Activated T-cell treated with anti-CD3 and anti-CD28 coated beads for 4 hours (primary cell): ENCODE data around the gene CTSK.
"Not testable (repeated sequence)": the region's sequence is repeated elsewhere in the genome, so short reads cannot be mapped to it uniquely, and the experiment has no call there.

ENCODE experiments used
- DNase-seq: peaks from one replicate; pipeline ENCODE4 v3.0.0-alpha.2; 2020

Gene CTSK

GRCh38 chr1:150804671-150805070 is 3.4 kb downstream of the CTSK start:
- DNase-seq, result no peak

GRCh38 chr1:150799089-150799488 is 9.0 kb downstream of the CTSK start:
- DNase-seq, result no peak

GRCh38 chr1:150798525-150798924 is 9.5 kb downstream of the CTSK start:
- no peak for DNase-seq

- DNase-seq, result no peak
These were observed 11.7 kb downstream of the CTSK start for GRCh38 chr1:150796374-150796773.

GRCh38 chr1:150793778-150794177 is 14.3 kb downstream of the CTSK start:
- DNase-seq, result not testable (repeated sequence)

- no peak for DNase-seq
These were observed 14.8 kb downstream of the CTSK start for GRCh38 chr1:150793221-150793620.

GRCh38 chr1:150791585-150791984 is 16.5 kb downstream of the CTSK start:
- no peak for DNase-seq

GRCh38 chr1:150789396-150789795 is 18.7 kb downstream of the CTSK start:
- DNase-seq, result no peak

- no peak for DNase-seq
These were observed 19.1 kb downstream of the CTSK start for GRCh38 chr1:150788946-150789345.

GRCh38 chr1:150787455-150787854 is 20.6 kb downstream of the CTSK start:
- no peak for DNase-seq

- no peak for DNase-seq
These were observed 27.6 kb downstream of the CTSK start for GRCh38 chr1:150780510-150780909.

GRCh38 chr1:150778409-150778808 is 29.7 kb downstream of the CTSK start:
- no peak for DNase-seq

- no peak for DNase-seq
These were observed 30.5 kb downstream of the CTSK start for GRCh38 chr1:150777544-150777943.

GRCh38 chr1:150775931-150776505 is 32.0 kb downstream of the CTSK start:
- not testable (repeated sequence) for DNase-seq

- no peak for DNase-seq
These were observed 32.8 kb downstream of the CTSK start for GRCh38 chr1:150775276-150775675.

GRCh38 chr1:150772326-150772725 is 35.7 kb downstream of the CTSK start:
- no peak for DNase-seq

- DNase-seq, result not testable (repeated sequence)
These were observed 40.4 kb downstream of the CTSK start for GRCh38 chr1:150767704-150768103.

- DNase-seq, result not testable (repeated sequence)
These were observed 42.1 kb downstream of the CTSK start for GRCh38 chr1:150765977-150766301.

- no peak for DNase-seq
These were observed 42.6 kb downstream of the CTSK start, which contains the start of gene CTSS for GRCh38 chr1:150765296-150765976. CTSS (minus strand) TSS chr1:150765778; CDS start chr1:150764763, 1,015 bp downstream.

GRCh38 chr1:150764617-150765101 is 43.4 kb downstream of the CTSK start:
- no peak for DNase-seq

GRCh38 chr1:150763018-150763417 is 45.0 kb downstream of the CTSK start:
- DNase-seq, result no peak

- no peak for DNase-seq
These were observed 45.5 kb downstream of the CTSK start for GRCh38 chr1:150762552-150762951.

GRCh38 chr1:150761801-150762200 is 46.3 kb downstream of the CTSK start:
- no peak for DNase-seq

GRCh38 chr1:150760013-150760412 is 48.0 kb downstream of the CTSK start:
- DNase-seq, result no peak

- DNase-seq, result no peak
These were observed 54.6 kb downstream of the CTSK start for GRCh38 chr1:150753416-150753815.
